Measurements from ENCODE around the gene ERH.
"Not testable (repeated sequence)": the region's sequence is repeated elsewhere in the genome, so short reads cannot be mapped to it uniquely, and the experiment has no call there.

ERH gene

GRCh38 chr14:69398053-69398817, at the start of gene ERH, which contains the start of gene SLC39A9:
ERH (minus strand) TSS chr14:69398299; CDS start chr14:69398233, 66 bp downstream.
SLC39A9 (plus strand) TSS chr14:69398692; CDS start chr14:69399370, 678 bp downstream.
- H3K4me1 ChIP-seq (ENCODE audit: insufficient read depth, low read length), result peaks cover 37% of the 10 kb centered on the region
- H2AFZ ChIP-seq (ENCODE audit: low read depth, low read length), result peak within 1 kb of the TSS; percentile 69
- peaks cover 34% of the 10 kb centered on the region for H3K36me3 ChIP-seq (ENCODE audit: insufficient read depth, low read length)
- peaks cover under 1% of the 10 kb centered on the region for H3K9me3 ChIP-seq (ENCODE audit: low read length)
- H3K4me3 ChIP-seq (ENCODE audit: low read length), result peak within 1 kb of the TSS; percentile 88
- no peaks in the 10 kb centered on the region for H3K27me3 ChIP-seq (ENCODE audit: insufficient read depth, low read length)

- no peaks in the 10 kb centered on the region for H3K4me1 ChIP-seq (ENCODE audit: insufficient read depth, low read length)
- no peak overlapping the region for H2AFZ ChIP-seq (ENCODE audit: low read depth, low read length)
- no peaks in the 10 kb centered on the region for H3K27me3 ChIP-seq (ENCODE audit: insufficient read depth, low read length)
- peaks cover 2% of the 10 kb centered on the region for H3K9me3 ChIP-seq (ENCODE audit: low read length)
- no peak overlapping the region for H3K4me3 ChIP-seq (ENCODE audit: low read length)
- H3K36me3 ChIP-seq (ENCODE audit: insufficient read depth, low read length), result peaks cover 8% of the 10 kb centered on the region
Observed at GRCh38 chr14:69443296-69443805, 45.3 kb upstream of the ERH start.

- Histone ChIP-seq H3K4me1 (ENCODE audit: insufficient read depth, low read length) (no peaks in the 10 kb centered on the region), H3K36me3 (ENCODE audit: insufficient read depth, low read length) (peaks cover 8% of the 10 kb centered on the region), H3K4me3 (ENCODE audit: low read length) (no peak overlapping the region), H3K9me3 (ENCODE audit: low read length) (no peaks in the 10 kb centered on the region), H2AFZ (ENCODE audit: low read depth, low read length) (no peak overlapping the region), H3K27me3 (ENCODE audit: insufficient read depth, low read length) (no peaks in the 10 kb centered on the region)
Observed at GRCh38 chr14:69441948-69442347, 43.8 kb upstream of the ERH start.

GRCh38 chr14:69439521-69440270, 41.6 kb upstream of the ERH start:
- no peaks in the 10 kb centered on the region for H3K4me1 ChIP-seq (ENCODE audit: insufficient read depth, low read length)
- peaks cover 8% of the 10 kb centered on the region for H3K36me3 ChIP-seq (ENCODE audit: insufficient read depth, low read length)
- H3K4me3 ChIP-seq (ENCODE audit: low read length), result no peak overlapping the region
- H2AFZ ChIP-seq (ENCODE audit: low read depth, low read length), result no peak overlapping the region
- H3K9me3 ChIP-seq (ENCODE audit: low read length), result no peaks in the 10 kb centered on the region
- H3K27me3 ChIP-seq (ENCODE audit: insufficient read depth, low read length), result no peaks in the 10 kb centered on the region

GRCh38 chr14:69432364-69432763, 34.3 kb upstream of the ERH start:
- peaks cover 14% of the 10 kb centered on the region for H3K36me3 ChIP-seq (ENCODE audit: insufficient read depth, low read length)
- no peaks in the 10 kb centered on the region for H3K27me3 ChIP-seq (ENCODE audit: insufficient read depth, low read length)
- H3K4me3 ChIP-seq (ENCODE audit: low read length), result no peak overlapping the region
- no peak overlapping the region for H2AFZ ChIP-seq (ENCODE audit: low read depth, low read length)
- H3K9me3 ChIP-seq (ENCODE audit: low read length), result peaks cover 6% of the 10 kb centered on the region
- H3K4me1 ChIP-seq (ENCODE audit: insufficient read depth, low read length), result no peaks in the 10 kb centered on the region

- Histone ChIP-seq H3K36me3 (ENCODE audit: insufficient read depth, low read length) (peaks cover 31% of the 10 kb centered on the region), H3K4me1 (ENCODE audit: insufficient read depth, low read length) (no peaks in the 10 kb centered on the region), H3K27me3 (ENCODE audit: insufficient read depth, low read length) (no peaks in the 10 kb centered on the region), H3K4me3 (ENCODE audit: low read length) (no peak overlapping the region), H3K9me3 (ENCODE audit: low read length) (peaks cover 6% of the 10 kb centered on the region), H2AFZ (ENCODE audit: low read depth, low read length) (no peak overlapping the region)
Observed at GRCh38 chr14:69430306-69430939, 32.3 kb upstream of the ERH start.

GRCh38 chr14:69429643-69430042, 31.5 kb upstream of the ERH start:
- Histone ChIP-seq H3K4me3 (ENCODE audit: low read length) (no peak overlapping the region), H3K27me3 (ENCODE audit: insufficient read depth, low read length) (no peaks in the 10 kb centered on the region)

GRCh38 chr14:69428289-69428998, 30.3 kb upstream of the ERH start:
- Histone ChIP-seq H3K4me1 (ENCODE audit: insufficient read depth, low read length) (no peaks in the 10 kb centered on the region), H2AFZ (ENCODE audit: low read depth, low read length) (no peak overlapping the region), H3K27me3 (ENCODE audit: insufficient read depth, low read length) (no peaks in the 10 kb centered on the region), H3K4me3 (ENCODE audit: low read length) (no peak overlapping the region), H3K9me3 (ENCODE audit: low read length) (peaks cover 6% of the 10 kb centered on the region), H3K36me3 (ENCODE audit: insufficient read depth, low read length) (peaks cover 46% of the 10 kb centered on the region)

More at GRCh38 chr14:69429643-69430042, 31.5 kb upstream of the ERH start:
- Histone ChIP-seq H2AFZ (ENCODE audit: low read depth, low read length) (no peak overlapping the region), H3K36me3 (ENCODE audit: insufficient read depth, low read length) (peaks cover 38% of the 10 kb centered on the region), H3K9me3 (ENCODE audit: low read length) (peaks cover 6% of the 10 kb centered on the region), H3K4me1 (ENCODE audit: insufficient read depth, low read length) (no peaks in the 10 kb centered on the region)

- H3K4me1 ChIP-seq (ENCODE audit: insufficient read depth, low read length), result no peaks in the 10 kb centered on the region
- no peak overlapping the region for H2AFZ ChIP-seq (ENCODE audit: low read depth, low read length)
- peaks cover 46% of the 10 kb centered on the region for H3K36me3 ChIP-seq (ENCODE audit: insufficient read depth, low read length)
- H3K27me3 ChIP-seq (ENCODE audit: insufficient read depth, low read length), result no peaks in the 10 kb centered on the region
- peaks cover 2% of the 10 kb centered on the region for H3K9me3 ChIP-seq (ENCODE audit: low read length)
- H3K4me3 ChIP-seq (ENCODE audit: low read length), result no peak overlapping the region
Observed at GRCh38 chr14:69427596-69427995, 29.5 kb upstream of the ERH start.

GRCh38 chr14:69424149-69424923, 26.2 kb upstream of the ERH start:
- Histone ChIP-seq H2AFZ (ENCODE audit: low read depth, low read length) (no peak overlapping the region), H3K4me1 (ENCODE audit: insufficient read depth, low read length) (no peaks in the 10 kb centered on the region), H3K4me3 (ENCODE audit: low read length) (no peak overlapping the region), H3K9me3 (ENCODE audit: low read length) (peaks cover 10% of the 10 kb centered on the region), H3K27me3 (ENCODE audit: insufficient read depth, low read length) (no peaks in the 10 kb centered on the region), H3K36me3 (ENCODE audit: insufficient read depth, low read length) (peaks cover 42% of the 10 kb centered on the region)

GRCh38 chr14:69423279-69423678, 25.2 kb upstream of the ERH start:
- Histone ChIP-seq H2AFZ (ENCODE audit: low read depth, low read length) (no peak overlapping the region), H3K9me3 (ENCODE audit: low read length) (peaks cover 10% of the 10 kb centered on the region), H3K36me3 (ENCODE audit: insufficient read depth, low read length) (peaks cover 37% of the 10 kb centered on the region), H3K4me1 (ENCODE audit: insufficient read depth, low read length) (no peaks in the 10 kb centered on the region), H3K27me3 (ENCODE audit: insufficient read depth, low read length) (no peaks in the 10 kb centered on the region), H3K4me3 (ENCODE audit: low read length) (no peak overlapping the region)

GRCh38 chr14:69416087-69416486, 18.0 kb upstream of the ERH start:
- H3K36me3 ChIP-seq (ENCODE audit: insufficient read depth, low read length); H3K27me3 ChIP-seq (ENCODE audit: insufficient read depth, low read length); H3K4me1 ChIP-seq (ENCODE audit: insufficient read depth, low read length); H3K9me3 ChIP-seq (ENCODE audit: low read length); H2AFZ ChIP-seq (ENCODE audit: low read depth, low read length); H3K4me3 ChIP-seq (ENCODE audit: low read length): not testable (repeated sequence)

All from neuron (in vitro differentiated cells).